AG08396 (cell line): ENCODE measurements around the gene IL15.
"Not testable (repeated sequence)": the region's sequence is repeated elsewhere in the genome, so short reads cannot be mapped to it uniquely, and the experiment has no call there.

Experiments used
- DNase-seq: peaks from one replicate; pipeline ENCODE4 v3.0.0; 2012; ENCODE audit warnings: low spot score, mixed read lengths

IL15 gene

GRCh38 chr4:141647966-141648365 is 11.6 kb downstream of the IL15 start:
- DNase-seq: no peak

GRCh38 chr4:141652161-141652778 is 15.9 kb downstream of the IL15 start:
- peak; percentile 48 for DNase-seq

DNA sequence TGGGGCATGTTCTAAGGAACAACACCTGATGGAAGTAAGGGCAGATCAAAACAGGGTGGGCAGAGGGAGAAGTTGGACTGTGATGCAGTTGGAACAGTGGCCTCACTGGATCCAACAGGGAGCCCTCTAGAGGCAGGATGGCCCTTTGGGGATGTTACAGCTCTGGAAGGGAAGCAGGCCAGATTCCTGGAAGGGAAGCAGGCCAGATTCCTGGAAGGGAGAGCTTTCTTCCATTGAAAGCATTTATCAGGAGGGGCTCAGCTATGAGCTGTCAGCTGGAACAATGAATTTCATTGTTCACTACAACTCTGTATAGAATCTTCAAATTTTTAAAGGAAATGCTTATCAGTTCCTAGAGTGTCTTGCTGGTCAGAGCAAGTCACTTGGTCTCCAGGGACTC is 17.7 kb downstream of the IL15 start:
- no peak for DNase-seq

DNA sequence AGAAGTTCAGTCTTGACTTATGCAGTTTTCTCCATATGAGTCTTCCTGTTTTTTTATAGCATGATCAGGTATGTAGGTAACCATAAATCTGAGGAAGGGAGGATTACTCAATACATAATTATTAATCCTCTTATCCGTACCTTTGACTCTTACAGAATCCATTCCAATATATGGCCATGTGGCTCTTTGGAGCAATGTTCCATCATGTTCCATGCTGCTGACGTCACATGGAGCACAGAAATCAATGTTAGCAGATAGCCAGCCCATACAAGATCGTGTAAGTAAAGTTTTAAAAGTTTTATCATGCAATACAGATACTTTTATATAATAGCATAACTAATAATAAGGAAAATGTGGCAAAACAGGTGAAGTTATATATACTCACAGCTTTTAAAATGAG is 19.6 kb downstream of the IL15 start:
- DNase-seq: no peak

DNA sequence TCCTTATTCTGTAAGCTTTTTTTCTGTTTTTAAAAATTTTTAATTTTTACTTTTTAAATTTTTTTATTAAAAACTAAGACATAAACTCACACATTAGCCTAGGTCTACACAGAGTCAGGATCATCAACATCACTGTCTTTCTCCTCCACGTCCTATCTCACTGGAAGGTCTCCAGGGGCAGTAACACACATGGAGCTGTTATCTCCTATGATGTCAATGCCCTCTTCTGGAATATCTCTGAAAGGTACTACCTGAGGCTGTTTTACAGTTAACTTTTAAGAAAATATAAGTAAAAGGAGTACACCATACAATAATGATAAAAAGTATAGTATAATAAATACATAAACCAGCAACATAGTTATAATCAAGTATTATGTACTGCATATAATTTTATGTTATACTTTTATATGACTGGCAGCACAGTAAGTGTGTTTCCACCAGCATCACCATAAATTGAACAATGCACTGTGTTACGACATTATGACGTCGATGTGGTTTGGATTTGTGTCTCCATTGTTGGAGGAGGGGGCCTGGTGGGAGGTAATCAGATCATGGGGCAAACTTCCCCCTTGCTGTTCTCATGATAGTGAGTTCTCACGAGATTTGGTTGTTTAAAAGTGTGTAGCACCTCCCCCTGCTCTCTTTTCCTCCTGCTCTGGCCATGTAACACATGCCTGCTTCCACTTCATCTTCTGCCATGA is 21.3 kb downstream of the IL15 start:
- no peak for DNase-seq

- no peak for DNase-seq
Observed at GRCh38 chr4:141658309-141658708, 21.9 kb downstream of the IL15 start.

GRCh38 chr4:141659539-141659938 is 23.2 kb downstream of the IL15 start:
- no peak for DNase-seq

GRCh38 chr4:141660880-141661279 is 24.5 kb downstream of the IL15 start:
- no peak for DNase-seq

GRCh38 chr4:141668200-141668910 is 32.0 kb downstream of the IL15 start:
- no peak for DNase-seq

- no peak for DNase-seq
Observed at GRCh38 chr4:141669501-141669900, 33.1 kb downstream of the IL15 start.

- no peak for DNase-seq
Observed at GRCh38 chr4:141675384-141675783, 39.0 kb downstream of the IL15 start.

- no peak for DNase-seq
Observed at GRCh38 chr4:141676087-141676670, 39.8 kb downstream of the IL15 start.

GRCh38 chr4:141680060-141680459 is 43.7 kb downstream of the IL15 start:
- DNase-seq: no peak

DNA sequence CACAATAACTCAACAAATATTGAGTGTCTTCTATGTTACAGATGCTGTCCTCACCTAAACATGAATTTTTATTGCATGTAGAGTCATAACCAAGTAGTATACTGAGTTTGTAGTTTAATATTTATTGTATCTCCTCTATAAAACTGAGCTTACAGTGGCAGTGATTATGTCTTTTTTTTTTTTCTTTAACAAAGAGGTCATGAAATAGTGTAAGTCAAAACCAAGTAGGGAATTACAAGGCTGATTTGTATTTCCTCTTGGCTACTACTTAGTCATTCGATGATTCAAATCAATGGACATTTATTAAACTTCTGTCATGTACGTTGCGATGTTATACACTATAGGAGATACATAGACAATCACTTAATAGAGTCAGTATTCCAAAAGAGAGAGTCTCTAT is 48.4 kb downstream of the IL15 start:
- no peak for DNase-seq

DNA sequence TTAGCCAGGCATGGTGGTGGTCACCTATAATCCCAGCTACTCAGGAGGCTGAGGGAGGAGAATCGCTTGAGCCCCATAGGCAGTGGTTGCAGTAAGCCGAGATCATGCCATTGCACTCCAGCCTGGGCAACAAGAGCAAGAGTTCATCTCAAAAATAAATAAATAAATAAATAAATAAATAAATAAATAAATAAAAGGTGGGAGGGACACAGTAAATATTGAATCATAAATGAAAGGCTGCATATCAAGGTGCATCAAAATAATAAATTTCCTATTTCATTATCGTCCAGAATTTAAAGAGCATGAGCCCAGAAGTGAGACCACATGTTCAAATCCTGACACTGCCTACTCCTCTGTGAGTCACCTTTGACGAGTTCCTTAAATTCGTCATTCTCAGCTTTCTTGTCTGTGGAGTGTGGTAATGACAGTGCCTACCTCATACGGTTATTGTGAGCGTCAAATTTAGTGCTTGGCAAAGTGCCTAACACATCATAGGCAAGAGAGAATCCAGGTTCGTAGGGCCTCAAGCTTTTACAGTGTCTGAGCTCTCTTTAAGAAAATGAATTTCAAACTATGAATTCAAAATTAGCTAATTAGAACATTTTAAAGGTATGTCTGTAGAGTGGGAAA is 49.9 kb downstream of the IL15 start:
- no peak for DNase-seq

GRCh38 chr4:141686879-141687278 is 50.5 kb downstream of the IL15 start:
- no peak for DNase-seq

- not testable (repeated sequence) for DNase-seq
Observed at GRCh38 chr4:141689726-141690296, 53.4 kb downstream of the IL15 start.

- DNase-seq: not testable (repeated sequence)
Observed at GRCh38 chr4:141691247-141691646, 54.9 kb downstream of the IL15 start.

- no peak for DNase-seq
Observed at GRCh38 chr4:141692081-141692480, 55.7 kb downstream of the IL15 start.

GRCh38 chr4:141697116-141697515 is 60.7 kb downstream of the IL15 start:
- DNase-seq: no peak

DNA sequence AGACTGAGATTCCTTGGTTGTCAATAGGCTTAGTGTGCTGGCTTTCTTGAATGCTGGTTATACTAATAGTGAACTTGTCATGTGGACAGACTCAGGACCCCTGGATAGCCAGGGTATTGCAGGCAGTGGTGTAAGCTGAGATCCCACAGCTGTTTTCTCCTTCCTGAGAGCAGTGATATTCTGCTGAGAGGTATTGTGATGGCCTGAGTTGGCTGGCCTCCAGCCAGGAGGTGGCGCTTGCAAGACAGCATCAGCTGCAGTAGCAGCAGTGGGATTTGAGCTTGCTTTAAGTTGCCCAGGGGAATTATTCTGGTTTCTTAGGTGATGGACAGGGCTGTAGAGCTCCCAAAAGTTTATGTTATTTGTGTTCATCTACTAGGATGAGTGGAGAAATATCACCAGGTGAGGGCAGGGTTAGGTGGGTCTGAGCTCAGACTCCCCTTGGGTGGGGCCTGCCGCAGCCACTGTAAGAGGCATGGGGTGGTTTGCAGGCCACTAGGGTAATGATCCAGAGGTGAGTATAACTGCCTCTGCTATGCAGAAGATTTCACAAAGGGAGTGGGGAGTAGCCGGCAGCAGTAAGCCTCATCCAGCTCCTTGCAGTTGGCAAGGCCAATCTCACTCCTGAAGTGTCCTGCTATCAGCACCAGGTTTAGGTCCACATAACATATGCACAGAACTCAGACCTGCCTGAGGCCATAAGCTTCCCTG is 66.2 kb downstream of the IL15 start:
- no peak for DNase-seq
